Activated CD4-positive, alpha-beta T cell treated with anti-CD3 and anti-CD28 coated beads for 24 hours (primary cell): ENCODE results near the gene RPS6KA4.

ENCODE experiments used
- DNase-seq, 2 donors: peaks; one replicate each; pipeline ENCODE4 v3.0.0-alpha.2; 2020; ENCODE audit warnings: low read depth in 2 of 2

RPS6KA4 gene

DNA sequence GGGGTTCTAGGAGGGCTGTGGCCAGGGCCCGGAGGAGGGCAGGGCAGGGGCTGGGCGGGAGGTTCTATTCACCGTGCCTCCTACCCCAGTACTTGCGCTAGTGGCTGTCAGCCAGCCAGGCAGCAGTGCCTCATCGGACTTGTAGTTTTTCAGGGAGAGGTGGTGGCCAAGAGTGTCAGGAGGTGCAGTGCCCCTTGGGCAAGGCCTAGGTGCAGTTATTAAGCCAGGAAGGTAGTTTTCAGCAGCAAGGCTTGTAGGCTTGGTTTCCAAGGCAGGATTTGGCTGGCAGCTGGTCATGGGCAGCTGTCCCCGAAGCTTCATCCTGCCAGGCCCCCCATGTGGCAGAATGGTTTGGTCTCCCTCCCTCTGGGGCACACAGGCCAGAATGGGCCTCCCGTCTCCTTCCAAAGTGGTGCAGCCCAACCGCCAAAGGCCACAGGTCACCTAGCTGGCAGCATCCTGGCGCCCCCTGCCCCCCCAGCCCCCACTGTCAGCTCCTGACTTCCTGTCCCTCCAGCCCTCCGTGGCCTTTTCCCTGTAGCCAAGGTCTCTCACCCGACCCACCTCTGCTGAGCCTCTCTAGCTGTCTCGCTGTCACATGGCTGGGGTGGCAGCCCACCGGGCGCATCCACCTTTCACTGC, 10.5 kb upstream of the RPS6KA4 start:
- DNase-seq = no peak

DNA sequence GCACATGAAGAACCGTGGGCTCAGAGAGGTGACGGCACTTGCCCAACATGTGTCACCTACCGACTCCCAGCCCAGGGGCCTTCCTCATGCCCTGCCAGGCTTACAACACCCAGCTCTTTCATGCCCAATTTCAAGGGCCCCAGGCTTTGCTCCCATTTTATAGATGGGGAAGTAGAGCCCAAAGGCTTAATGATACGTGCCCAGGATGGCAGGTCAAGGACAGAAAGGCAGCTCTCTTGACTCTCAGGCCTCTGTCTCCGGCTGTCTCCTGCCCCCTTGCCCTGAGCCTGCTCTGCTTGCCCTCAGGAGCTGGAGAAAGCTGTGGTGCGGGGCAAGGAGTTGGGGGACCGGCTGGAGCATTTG, 10.0 kb upstream of the RPS6KA4 start:
- no peak for DNase-seq

DNA sequence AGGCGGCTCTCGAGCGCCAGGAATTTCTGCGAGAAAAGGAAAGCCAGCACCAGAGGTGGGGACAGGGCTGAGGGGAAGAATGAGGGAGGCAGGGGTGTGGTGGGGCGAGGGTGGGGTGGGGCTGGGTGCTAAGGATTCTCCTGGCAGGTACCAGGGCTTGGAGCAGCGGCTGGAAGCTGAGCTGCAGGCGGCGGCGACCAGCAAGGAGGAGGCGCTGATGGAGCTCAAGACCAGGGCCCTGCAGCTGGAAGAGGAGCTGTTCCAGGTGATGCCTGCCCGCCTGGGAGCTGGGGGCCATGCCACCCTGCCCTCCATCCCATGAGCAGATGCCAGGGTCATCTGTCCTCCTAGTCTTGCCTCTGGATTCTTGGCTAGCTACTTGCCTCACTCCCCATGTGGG, 9.6 kb upstream of the RPS6KA4 start:
- no peak for DNase-seq

DNA sequence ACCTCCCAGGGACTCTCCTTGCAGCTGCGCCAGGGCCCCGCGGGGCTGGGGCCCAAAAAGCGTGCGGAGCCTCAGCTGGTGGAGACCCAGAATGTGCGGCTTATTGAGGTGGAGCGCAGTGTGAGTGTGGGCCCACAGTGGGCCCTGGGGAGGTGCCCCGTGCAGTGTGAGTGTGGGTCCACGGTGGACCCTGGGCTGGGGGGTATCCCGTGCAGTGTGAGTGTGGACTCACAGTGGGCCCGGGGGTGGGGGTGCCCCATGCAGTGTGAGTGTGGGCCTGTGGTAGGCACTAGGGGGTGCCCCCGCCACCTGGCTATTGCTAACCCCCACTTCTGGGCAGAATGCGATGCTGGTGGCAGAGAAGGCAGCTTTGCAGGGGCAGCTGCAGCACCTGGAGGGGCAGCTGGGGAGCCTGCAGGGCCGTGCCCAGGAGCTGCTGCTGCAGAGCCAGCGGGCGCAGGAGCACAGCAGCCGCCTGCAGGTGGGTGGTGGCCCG, 7.8 kb upstream of the RPS6KA4 start:
- no peak for DNase-seq

DNA sequence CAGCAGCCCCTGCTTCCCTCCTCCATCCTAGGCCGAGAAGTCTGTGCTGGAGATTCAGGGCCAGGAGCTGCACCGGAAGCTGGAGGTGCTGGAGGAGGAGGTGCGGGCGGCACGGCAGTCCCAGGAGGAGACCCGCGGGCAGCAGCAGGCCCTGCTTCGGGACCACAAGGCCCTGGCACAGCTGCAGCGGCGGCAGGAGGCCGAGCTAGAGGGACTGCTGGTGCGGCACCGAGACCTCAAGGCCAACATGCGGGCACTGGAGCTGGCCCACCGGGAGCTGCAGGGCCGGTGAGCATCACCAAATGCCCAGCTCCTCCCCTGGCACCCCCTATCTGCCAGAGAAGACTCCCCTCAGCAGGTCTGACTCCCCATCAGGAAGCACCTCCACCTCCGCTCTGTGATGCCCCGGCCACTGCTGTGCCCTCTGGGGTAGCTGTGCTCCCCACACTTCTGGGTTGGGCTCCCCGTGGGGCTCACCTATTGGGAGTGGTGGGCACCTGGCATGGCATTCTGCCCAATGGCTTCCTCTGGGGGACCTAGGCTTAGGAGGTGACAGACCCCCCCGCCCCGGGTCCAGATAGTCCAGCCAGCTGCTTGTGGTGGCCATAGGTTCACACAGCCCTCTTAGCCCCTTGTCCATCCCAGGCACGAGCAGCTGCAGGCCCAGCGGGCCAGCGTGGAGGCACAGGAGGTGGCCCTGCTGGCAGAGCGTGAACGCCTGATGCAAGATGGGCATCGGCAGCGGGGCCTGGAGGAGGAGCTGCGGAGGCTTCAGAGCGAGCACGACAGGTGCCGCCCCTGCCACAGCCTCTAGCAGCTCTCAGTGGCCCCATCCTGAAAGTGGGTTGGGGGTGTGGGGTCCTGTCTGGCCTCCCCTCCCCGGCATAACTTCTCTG, 6.6 kb upstream of the RPS6KA4 start:
- no peak for DNase-seq

DNA sequence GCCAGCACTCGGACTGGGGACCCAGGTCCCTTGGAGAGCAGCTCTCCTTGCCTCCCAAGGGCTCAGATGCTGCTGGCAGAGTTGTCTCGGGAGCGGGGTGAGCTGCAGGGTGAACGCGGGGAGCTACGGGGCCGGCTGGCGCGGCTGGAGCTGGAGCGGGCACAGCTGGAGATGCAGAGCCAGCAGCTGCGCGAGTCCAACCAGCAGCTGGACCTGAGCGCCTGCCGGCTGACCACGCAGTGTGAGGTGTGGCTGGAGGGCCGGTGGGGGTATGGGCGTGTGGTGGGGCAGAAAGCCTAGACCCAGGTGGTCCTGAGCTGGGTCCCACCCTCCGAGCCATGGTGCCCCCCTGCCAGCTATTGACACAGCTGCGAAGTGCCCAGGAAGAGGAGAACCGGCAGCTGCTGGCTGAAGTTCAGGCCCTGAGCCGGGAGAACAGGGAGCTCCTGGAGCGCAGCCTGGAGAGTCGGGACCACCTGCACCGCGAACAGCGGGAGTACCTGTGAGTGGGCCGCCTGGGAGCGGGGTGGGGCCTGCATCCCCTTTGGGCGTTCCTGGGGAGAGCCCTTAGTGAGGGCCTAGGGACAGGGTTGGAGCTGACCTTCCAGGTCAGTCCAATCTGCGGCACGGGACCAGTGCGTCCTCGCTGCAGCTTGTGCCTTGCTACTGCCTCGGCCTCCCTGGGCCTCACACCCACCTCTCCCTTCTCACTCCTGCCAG, 5.8 kb upstream of the RPS6KA4 start:
- no peak for DNase-seq

DNA sequence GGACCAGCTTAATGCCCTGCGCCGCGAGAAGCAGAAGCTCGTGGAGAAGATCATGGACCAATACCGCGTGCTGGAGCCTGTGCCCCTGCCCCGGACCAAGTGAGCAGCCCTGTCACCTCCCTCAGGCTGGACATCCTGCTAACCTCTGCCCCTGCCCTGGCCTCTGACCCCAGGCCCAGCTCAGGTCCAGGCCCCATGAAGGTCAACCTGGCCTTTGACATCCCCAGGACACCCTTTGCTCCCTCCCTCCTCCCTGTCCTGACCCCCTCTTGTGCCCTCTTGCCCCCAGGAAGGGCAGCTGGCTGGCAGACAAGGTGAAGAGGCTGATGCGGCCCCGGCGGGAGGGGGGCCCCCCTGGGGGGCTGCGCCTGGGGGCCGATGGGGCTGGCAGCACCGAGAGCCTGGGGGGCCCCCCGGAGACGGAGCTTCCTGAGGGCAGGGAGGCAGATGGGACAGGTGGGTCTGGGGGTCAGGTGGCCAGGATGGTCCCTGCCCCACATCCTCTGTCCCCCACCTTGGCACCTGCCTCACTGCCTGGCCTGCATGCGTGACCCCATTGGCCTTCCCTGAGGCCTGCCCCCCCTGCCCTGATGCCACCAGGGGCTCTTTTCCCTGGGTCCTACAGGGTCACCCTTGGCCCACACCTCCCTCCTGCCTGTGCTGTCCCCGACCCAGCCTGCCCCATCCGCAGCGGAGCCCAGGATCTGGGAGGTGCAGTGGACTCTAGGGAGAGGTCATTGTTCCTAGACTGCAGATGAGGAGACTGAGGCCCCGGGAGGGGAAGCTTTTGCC, 5.1 kb upstream of the RPS6KA4 start:
- no peak for DNase-seq

DNA sequence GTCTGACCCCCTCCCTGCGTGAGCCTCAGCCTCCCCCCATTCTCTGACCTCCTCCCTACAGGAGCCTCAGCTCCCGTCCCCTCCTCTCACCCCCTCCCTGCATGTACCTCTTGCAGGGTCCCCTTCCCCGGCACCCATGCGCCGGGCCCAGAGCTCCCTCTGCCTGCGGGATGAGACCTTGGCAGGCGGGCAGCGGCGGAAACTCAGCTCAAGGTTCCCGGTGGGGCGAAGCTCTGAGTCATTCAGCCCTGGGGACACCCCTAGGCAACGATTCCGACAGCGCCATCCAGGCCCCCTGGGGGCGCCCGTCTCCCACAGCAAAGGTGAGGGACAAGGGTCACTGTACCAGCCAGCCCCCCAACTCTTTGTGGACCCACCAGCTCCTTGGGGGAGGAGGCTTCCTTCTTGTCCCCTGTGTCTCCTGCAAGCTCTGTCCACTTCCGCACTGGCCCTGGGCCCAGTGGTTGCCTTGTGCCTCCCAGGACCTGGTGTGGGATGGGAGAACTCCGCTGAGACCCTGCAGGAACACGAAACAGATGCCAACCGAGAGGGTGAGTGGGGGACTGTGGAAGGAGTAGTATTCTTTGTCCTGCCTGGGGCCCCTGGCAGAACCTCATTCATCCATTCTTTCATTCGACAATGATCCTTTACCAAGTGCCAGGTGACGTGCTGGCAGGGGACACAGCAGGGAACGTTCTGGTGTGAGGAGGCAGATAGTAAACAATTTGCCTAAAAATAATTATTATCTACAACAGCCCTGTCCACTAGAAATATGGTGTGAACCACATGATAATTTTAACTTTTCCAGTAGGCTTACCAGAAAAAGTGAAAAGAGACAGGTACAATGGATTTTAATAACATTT, 3.7 kb upstream of the RPS6KA4 start:
- DNase-seq = no peak

DNA sequence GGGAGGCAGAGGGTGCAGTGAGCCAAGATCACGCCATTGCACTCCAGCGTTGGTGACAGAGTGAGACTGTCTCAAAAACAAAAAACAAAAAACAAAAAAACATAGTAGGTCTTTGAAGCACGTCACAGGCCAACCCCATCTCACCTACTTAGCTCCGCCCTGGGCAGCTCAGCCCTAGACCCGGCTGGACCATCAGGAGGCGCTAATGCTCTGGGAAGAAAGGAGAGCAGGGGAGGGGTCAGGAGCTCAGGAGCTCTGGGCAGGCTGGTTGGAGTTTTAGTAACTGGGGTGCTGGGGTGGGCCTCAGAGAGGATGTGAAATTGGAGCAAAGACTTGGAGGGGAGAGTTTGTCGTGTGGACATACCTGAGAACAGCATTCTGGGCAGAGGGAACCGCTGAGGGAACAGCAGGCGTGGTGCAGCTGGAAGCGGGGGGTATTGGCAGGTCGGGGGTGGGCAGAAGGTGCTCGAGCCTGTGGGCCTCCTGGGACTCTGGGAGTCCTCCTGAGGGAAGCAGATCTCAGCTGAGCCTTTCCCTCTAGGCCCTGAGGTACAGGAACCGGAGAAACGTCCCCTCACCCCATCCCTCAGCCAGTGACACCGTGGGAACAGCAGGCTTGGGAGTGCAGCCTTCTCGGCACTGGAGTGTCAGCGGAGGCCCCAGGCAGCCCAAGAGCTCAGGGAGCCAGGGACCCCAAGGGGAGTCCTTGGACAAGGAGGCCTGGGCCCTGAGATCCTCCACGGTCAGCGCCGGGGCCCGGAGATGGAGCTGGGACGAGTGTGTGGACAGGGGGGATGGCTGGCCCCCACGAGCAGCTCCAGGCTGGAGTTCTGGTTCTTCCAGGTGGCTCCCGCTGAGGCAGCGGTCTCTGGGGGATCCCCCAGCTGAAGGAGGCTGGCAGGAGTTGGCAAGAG, 2.2 kb upstream of the RPS6KA4 start:
- no peak for DNase-seq

DNA sequence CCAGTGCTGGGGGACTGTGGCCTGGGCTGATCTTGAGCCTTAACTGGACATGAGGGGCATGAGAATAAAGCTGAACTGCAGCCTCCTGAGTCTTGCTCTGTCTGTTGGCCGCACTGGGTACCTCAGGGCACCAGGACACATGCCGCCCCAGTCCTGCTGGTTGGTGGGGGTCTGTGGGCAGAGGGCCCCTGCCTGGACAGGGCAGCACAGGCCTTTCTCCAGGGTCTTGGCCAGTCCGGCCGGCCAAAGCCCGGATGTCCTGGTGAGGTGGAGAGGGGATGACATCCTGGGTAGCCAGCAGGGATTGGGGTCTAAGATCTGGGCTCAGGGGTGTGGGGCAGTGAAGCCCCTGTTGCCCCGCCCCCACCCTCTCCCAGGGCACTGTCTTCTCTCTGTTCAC, 1.5 kb upstream of the RPS6KA4 start:
- DNase-seq = no peak

DNA sequence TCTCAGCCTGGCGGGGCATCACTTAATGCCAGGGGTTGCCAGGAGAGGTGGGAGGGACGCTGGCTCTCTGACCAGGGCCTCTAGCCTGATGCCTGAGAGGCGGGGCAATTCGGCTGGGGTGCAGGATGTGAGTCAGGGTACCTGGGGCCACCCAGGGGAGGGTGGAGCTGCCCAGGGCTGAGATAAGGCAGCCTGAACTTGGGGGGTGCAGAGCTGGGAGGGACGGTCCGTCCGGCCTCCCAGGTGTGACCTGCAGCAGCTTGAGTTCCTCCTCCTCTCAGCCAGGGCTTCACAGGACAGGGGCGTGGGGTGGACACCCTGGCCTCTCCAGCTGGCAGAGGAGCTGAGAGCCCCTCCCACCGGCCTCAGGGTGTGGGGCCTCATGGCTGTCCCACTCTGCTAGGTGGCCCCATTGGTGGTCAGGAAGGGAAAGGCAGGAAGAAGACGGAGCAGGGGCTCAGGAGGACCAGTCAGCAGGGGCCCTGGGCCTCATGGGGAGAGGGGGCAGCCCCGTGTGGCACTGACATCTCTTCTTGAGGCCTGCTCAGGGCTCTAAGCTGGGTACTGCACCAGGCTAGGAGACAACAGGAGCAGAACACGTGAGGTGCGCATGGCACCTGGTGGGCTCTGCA, 942 bp upstream of the RPS6KA4 start:
- DNase-seq = no peak

DNA sequence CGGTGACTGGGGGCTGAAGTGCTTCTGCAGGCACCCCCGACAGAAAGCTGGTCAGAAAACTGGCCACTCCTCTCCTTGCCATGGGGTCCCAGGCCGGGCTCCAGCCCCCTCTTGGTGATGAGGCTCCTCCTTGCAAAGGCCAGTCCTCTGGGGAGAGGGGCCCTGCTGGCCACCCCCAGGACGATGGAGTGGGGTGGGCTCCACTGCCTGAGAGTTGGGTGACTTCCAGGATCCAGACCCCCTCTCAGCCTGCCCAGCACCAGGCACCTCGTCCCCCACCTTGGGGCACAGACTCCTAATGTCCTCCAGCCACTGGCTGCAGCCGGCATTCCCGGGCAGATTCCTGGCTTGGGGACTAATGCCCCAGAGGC, 441 bp upstream of the RPS6KA4 start:
- no peak for DNase-seq

DNA sequence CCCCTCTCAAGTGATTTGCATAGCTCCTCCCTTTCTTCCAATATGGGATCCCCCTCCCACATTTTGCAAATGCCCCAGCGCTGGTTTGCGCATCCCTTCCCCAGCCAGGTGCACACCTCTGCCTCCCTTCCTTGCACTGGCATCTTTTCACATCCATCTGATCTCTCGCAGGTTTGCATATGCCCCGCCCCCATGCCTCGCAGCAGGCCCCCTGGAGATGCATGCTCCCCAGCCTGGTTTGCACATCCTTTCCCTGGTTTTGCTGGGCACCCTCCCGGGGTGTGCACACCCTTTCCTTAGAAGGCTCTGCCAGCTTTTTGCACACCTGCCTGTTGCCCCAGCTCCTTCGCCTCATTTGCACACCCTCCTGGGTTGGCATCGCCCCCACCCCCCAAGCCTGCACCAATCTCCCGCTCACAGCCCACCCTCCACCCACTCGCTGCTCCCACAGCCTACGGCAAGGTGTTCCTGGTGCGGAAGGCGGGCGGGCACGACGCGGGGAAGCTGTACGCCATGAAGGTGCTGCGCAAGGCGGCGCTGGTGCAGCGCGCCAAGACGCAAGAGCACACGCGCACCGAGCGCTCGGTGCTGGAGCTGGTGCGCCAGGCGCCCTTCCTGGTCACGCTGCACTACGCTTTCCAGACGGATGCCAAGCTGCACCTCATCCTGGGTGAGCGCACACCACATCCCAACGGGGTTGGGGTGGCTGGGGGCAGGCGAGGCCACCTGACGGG, 917 bp downstream of the RPS6KA4 start:
- no peak for DNase-seq

DNA sequence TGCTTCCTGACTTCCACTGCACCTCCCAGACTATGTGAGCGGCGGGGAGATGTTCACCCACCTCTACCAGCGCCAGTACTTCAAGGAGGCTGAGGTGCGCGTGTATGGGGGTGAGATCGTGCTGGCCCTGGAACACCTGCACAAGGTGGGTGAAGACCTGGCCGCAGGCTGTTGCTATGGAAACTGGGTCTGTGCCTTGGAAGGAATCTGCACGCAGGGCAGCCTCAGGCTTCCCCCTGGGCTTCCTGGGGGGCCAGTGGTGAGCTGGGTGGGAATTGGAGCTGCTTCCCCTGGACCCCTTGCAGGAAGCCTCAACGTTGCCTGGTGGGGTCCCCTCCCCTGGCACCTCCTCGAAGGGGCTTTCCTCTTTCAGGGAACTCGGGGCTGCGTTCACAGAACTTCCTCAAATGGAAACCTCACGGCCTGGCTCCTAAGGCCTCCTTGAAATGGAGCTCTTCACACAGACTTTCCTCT, 1.5 kb downstream of the RPS6KA4 start:
- no peak for DNase-seq

DNA sequence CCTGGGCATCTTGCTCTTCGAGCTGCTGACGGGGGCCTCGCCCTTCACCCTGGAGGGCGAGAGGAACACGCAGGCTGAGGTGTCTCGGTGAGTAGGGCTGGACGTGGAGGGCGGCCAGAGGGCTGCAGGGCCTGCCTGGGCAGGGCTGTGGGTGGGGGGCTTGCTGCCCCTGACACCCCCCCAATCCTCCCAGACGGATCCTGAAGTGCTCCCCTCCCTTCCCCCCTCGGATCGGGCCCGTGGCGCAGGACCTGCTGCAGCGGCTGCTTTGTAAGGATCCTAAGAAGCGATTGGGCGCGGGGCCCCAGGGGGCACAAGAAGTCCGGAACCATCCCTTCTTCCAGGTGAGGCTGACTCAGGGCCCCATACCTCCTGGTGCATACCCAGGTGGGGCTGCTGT, 2.7 kb downstream of the RPS6KA4 start:
- DNase-seq = no peak

DNA sequence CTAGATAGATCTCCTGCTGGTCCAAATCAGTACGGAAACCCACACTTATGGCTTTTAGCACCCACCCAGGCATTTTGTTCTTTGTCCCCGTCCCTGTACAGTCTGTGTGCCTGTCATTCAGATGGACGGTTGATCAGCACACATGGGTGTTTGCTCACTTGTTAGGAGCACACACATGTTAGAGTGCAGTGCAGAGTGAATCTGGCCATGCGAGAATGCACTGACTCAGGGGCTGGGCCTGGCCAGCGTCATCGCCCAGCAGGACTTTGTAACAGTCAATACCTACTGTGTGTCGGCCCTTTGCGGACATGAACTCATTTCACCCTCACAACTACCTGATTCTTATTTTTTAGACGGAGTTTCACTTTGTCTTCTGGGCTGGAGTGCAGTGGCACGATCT, 3.4 kb downstream of the RPS6KA4 start:
- DNase-seq = no peak

DNA sequence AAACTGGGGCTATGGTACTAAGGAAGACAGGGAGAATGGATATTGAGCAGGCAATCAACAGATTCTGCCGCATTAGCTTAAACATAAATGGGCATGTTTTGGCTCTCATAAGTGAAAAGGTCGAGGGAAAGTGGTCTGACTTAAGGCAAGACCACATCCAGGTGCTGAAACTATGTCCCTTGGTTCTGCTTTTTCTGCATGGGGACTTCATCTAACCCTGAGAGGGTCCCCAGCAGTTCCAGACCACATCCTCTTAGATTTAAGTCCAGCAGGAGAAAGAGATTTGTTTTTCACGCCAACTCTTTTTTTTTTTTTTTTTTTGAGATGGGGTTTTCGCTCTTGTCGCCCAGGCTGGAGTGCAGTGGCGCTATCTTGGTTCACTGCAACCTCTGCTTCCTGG, 5.5 kb downstream of the RPS6KA4 start:
- no peak for DNase-seq

DNA sequence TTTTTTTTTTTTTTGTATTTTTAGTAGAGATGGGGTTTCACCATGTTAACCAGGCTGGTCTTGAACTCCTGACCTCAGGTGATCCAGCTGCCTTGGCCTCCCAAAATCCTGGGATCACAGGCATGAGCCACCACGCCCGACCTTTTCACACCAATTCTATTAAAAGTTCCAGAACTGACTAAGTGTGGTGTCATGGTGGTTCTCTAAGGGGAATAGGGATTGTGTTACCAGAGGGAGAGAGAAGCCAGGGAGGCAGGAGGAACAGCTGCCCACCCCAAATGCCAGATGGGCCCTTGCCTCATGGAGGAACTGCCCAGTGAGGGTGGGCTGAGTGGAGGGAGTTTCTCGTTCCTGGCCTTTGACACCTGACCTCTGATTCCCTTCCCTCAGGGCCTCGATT, 5.9 kb downstream of the RPS6KA4 start:
- no peak for DNase-seq

DNA sequence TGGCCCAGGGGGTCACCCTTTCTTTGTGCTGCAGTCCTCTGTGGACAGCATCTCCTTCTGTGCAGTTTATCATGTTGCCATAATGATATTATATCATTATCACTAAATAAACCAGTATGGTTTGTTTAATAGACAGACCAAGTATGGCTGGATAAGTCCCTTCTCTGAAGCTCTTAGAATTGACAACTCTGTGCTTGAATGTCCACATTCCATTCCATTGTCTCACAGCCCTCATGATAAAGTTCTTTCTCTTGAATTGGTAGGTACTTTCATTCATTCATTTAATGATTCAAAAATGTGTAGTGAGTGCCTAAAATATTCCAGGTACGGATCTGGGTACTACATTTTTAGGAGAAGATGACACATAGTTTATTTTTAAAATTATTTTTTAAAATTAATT, 7.8 kb downstream of the RPS6KA4 start:
- DNase-seq = no peak
